ENCODE data around the gene DOK4. TPM values are rescaled to one million over a fixed set of nuclear protein-coding genes. Genes with fewer than 3 reads are reported as not detected.
A peak's percentile ranks its signal among the peaks of the same experiment; 100 is the strongest.

DOK4 gene
- total RNA-seq, 1 donor from 2014 or later = 19.4 TPM

GRCh38 chr16:57422026-57422944 is 64.0 kb downstream of the DOK4 start:
- Histone ChIP-seq H3K4me1 (peaks cover 27% of the 10 kb centered on the region), H3K27ac (peak overlapping the region; percentile 20)
- intact Hi-C loops (cut with DNase I) = loop anchor here (10.0 kb wide), 1 partner anchor 93 kb away; no protein-coding TSS in a partner anchor

More at GRCh38 chr16:57422026-57422944, 64.0 kb downstream of the DOK4 start:
- Histone ChIP-seq H3K36me3 (no peaks in the 10 kb centered on the region), H3K27me3 (no peaks in the 10 kb centered on the region), H3K4me3 (no peak overlapping the region), H3K9me3 (no peaks in the 10 kb centered on the region)
- DNase-seq (ENCODE audit: extremely low spot score in 2 of 2) = no peak
- TF ChIP-seq POLR2A (IDR thresholded peaks at IDR 0.05) = no peak
- TF ChIP-seq, protein P1, sequence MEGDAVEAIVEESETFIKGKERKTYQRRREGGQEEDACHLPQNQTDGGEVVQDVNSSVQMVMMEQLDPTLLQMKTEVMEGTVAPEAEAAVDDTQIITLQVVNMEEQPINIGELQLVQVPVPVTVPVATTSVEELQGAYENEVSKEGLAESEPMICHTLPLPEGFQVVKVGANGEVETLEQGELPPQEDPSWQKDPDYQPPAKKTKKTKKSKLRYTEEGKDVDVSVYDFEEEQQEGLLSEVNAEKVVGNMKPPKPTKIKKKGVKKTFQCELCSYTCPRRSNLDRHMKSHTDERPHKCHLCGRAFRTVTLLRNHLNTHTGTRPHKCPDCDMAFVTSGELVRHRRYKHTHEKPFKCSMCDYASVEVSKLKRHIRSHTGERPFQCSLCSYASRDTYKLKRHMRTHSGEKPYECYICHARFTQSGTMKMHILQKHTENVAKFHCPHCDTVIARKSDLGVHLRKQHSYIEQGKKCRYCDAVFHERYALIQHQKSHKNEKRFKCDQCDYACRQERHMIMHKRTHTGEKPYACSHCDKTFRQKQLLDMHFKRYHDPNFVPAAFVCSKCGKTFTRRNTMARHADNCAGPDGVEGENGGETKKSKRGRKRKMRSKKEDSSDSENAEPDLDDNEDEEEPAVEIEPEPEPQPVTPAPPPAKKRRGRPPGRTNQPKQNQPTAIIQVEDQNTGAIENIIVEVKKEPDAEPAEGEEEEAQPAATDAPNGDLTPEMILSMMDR (IDR thresholded peaks at IDR 0.05) = peak; percentile 3 to 63 (median 41)

Other genes starting within 250 kb of the DOK4 start
- gene ARL2BP, start 241.2 kb downstream of the DOK4 start, total RNA-seq = 44.7 TPM
- 44.0 TPM for gene PLLP, start 201.8 kb downstream of the DOK4 start, total RNA-seq
- 0.49 TPM for gene CCL22, start 127.7 kb downstream of the DOK4 start, total RNA-seq
- 24.8 TPM for gene CX3CL1, start 114.0 kb downstream of the DOK4 start, total RNA-seq
- not detected for gene CCL17, start 81.7 kb downstream of the DOK4 start, total RNA-seq
- gene CIAPIN1, start 39.1 kb downstream of the DOK4 start, total RNA-seq = 28.0 TPM
- 37.6 TPM for gene COQ9, start 39.0 kb downstream of the DOK4 start, total RNA-seq
- 127 TPM for gene POLR2C, start 23.8 kb downstream of the DOK4 start, total RNA-seq
- gene CCDC102A, start 50.1 kb upstream of the DOK4 start, total RNA-seq = 22.1 TPM
- 2.2 TPM for gene ADGRG5, start 56.1 kb upstream of the DOK4 start, total RNA-seq
- 97.7 TPM for gene ADGRG1, start 142.1 kb upstream of the DOK4 start, total RNA-seq
- gene ADGRG3, start 181.8 kb upstream of the DOK4 start, total RNA-seq = 10.3 TPM
- not detected for gene DRC7, start 208.3 kb upstream of the DOK4 start, total RNA-seq
- gene KATNB1, start 249.3 kb upstream of the DOK4 start, total RNA-seq = 23.6 TPM

All from vagina (tissue), 2 donors.